Endodermal cell (in vitro differentiated cells): ENCODE measurements around the gene KRTAP22-1. TPM values are rescaled to one million over a fixed set of nuclear protein-coding genes. Genes with fewer than 3 reads are reported as not detected.

Experiments used
- DNase-seq: peaks from one replicate; pipeline ENCODE4 v3.0.0-alpha.2; 2017
- H3K27ac ChIP-seq: 2 replicates; pipeline ENCODE4 v1.5.1; 2013; ENCODE audit warnings: mild to moderate bottlenecking, low read depth, low read length, moderate library complexity
- H3K27me3 ChIP-seq: 2 replicates; pipeline ENCODE4 v1.6.1; 2013; ENCODE audit warnings: mild to moderate bottlenecking, low read length, moderate library complexity; ENCODE audit not compliant: insufficient read depth, control insufficient read depth, poor library complexity, severe bottlenecking
- H3K36me3 ChIP-seq: 2 replicates; pipeline ENCODE4 v1.7.0; 2013; ENCODE audit warnings: mild to moderate bottlenecking, low read length, moderate library complexity; ENCODE audit not compliant: control insufficient read depth, insufficient read depth
- H3K4me1 ChIP-seq: one replicate; pipeline ENCODE4 v1.7.0; 2013; ENCODE audit warnings: low read length; ENCODE audit not compliant: control insufficient read depth, insufficient read depth
- H3K4me3 ChIP-seq: 2 replicates; pipeline ENCODE4 v1.5.1; 2013; ENCODE audit warnings: mild to moderate bottlenecking, low read length, moderate library complexity
- H3K9ac ChIP-seq: 2 replicates; pipeline ENCODE4 v1.6.1; 2013; ENCODE audit warnings: mild to moderate bottlenecking, low read length, moderate library complexity; ENCODE audit not compliant: poor library complexity, severe bottlenecking; ENCODE audit errors: extremely low read depth
- H3K9me3 ChIP-seq: 2 replicates; pipeline ENCODE4 v1.6.1; 2013; ENCODE audit warnings: mild to moderate bottlenecking, low read length, moderate library complexity; ENCODE audit not compliant: control insufficient read depth
- H3K27ac Mint-ChIP-seq: 2 replicates; pipeline ENCODE4 v1.8.0; 2020; ENCODE audit warnings: mixed read lengths
- H3K27me3 Mint-ChIP-seq: 2 replicates; pipeline ENCODE4 v1.8.0; 2021; ENCODE audit warnings: mild to moderate bottlenecking, mixed read lengths; ENCODE audit not compliant: insufficient read depth
- H3K36me3 Mint-ChIP-seq: 2 replicates; pipeline ENCODE4 v1.8.0; 2020; ENCODE audit warnings: low read depth, mixed read lengths
- H3K4me1 Mint-ChIP-seq: 2 replicates; pipeline ENCODE4 v1.8.0; 2020; ENCODE audit warnings: mixed read lengths
- H3K4me3 Mint-ChIP-seq: 2 replicates; pipeline ENCODE4 v1.8.0; 2020; ENCODE audit warnings: mild to moderate bottlenecking, moderate library complexity, mixed read lengths
- H3K9me3 Mint-ChIP-seq: 2 replicates; pipeline ENCODE4 v1.8.0; 2020; ENCODE audit warnings: mild to moderate bottlenecking, mixed read lengths
- CTCF ChIP-seq: fragments of 200-600 bp; sonication (generic); conservative IDR thresholded peaks from 2 replicates; pipeline ENCODE4 v1.5.0; 2021; ENCODE audit warnings: antibody characterized with exemption, mild to moderate bottlenecking
- WGBS, 2 experiments: methylation state at CpG; one replicate each; pipeline versions ENCODE4 v1.1.5 to v1.1.7; 2013; ENCODE audit warnings: missing lambda C conversion rate in 2 of 2, mixed read lengths in 1 of 2; ENCODE audit not compliant: insufficient coverage in 1 of 2, insufficient read length in 1 of 2; 5-methylcytosine and 5-hydroxymethylcytosine counted together
- total RNA-seq, 2 donors: library from RNA; stranded (reverse); fragmentation: NEBNext Ultra II Directional in 1 of 2; extraction: Animal tissue kit (Norgen Biotek cat#: 25700) in 1 of 2; gene quantifications; 2 replicates in 1 of 2; 3 replicates in 1 of 2; pipeline ENCODE4 v1.2.1, GENCODE V29; 2021

Gene KRTAP22-1
- total RNA-seq, 2 donors from 2014 or later, result not detected

- no peak for DNase-seq
- H3K36me3 Mint-ChIP-seq, result no peaks in the 10 kb centered on the region
- H3K4me3 Mint-ChIP-seq, result no peak overlapping the region
- Histone ChIP-seq H3K27ac (no peak overlapping the region), H3K9ac (no peak overlapping the region), H3K36me3 (no peaks in the 10 kb centered on the region), H3K9me3 (no peaks in the 10 kb centered on the region), H3K4me3 (no peak overlapping the region), H3K4me1 (no peaks in the 10 kb centered on the region), H3K27me3 (peaks cover 36% of the 10 kb centered on the region)
- no peaks in the 10 kb centered on the region for H3K4me1 Mint-ChIP-seq
- H3K27me3 Mint-ChIP-seq, result no peaks in the 10 kb centered on the region
- TF ChIP-seq CTCF, result no peak
- H3K27ac Mint-ChIP-seq, result no peak overlapping the region
- peaks cover 5% of the 10 kb centered on the region for H3K9me3 Mint-ChIP-seq
- WGBS, 2 experiments, result 86 to 96% methylated on average over 1 of the region's 1 CpG
Observed at GRCh38 chr21:30579346-30579745, 21.5 kb upstream of the KRTAP22-1 start.

GRCh38 chr21:30580132-30580531 is 20.8 kb upstream of the KRTAP22-1 start:
- H3K27ac ChIP-seq, result no peak overlapping the region
- peaks cover 11% of the 10 kb centered on the region for H3K9me3 Mint-ChIP-seq
- H3K27ac Mint-ChIP-seq, result no peak overlapping the region
- no peaks in the 10 kb centered on the region for H3K4me1 ChIP-seq
- H3K4me3 ChIP-seq, result no peak overlapping the region
- H3K27me3 Mint-ChIP-seq, result no peaks in the 10 kb centered on the region
- H3K4me1 Mint-ChIP-seq, result no peaks in the 10 kb centered on the region
- peaks cover 36% of the 10 kb centered on the region for H3K27me3 ChIP-seq
- no peaks in the 10 kb centered on the region for H3K36me3 Mint-ChIP-seq
- no peak overlapping the region for H3K4me3 Mint-ChIP-seq
- no peaks in the 10 kb centered on the region for H3K9me3 ChIP-seq
- H3K9ac ChIP-seq, result no peak overlapping the region
- 73 to 83% methylated on average over 2 to 3 of the region's 3 CpGs for WGBS, 2 experiments
- H3K36me3 ChIP-seq, result no peaks in the 10 kb centered on the region
- no peak for DNase-seq
- no peak for TF ChIP-seq CTCF

- Histone ChIP-seq H3K9ac (no peak overlapping the region), H3K4me3 (no peak overlapping the region), H3K27ac (no peak overlapping the region), H3K4me1 (no peaks in the 10 kb centered on the region), H3K9me3 (no peaks in the 10 kb centered on the region), H3K36me3 (no peaks in the 10 kb centered on the region), H3K27me3 (peaks cover 15% of the 10 kb centered on the region)
- 90% methylated on average over 1 of the region's 1 CpG; no CpG with 5 or more reads in 1 of the 2 experiments for WGBS, 2 experiments
- Mint-ChIP-seq H3K27ac (no peak overlapping the region), H3K9me3 (peaks cover 18% of the 10 kb centered on the region), H3K4me1 (no peaks in the 10 kb centered on the region), H3K4me3 (no peak overlapping the region), H3K36me3 (no peaks in the 10 kb centered on the region), H3K27me3 (no peaks in the 10 kb centered on the region)
- TF ChIP-seq CTCF, result no peak
- no peak for DNase-seq
Observed at GRCh38 chr21:30582870-30583269, 18.0 kb upstream of the KRTAP22-1 start.
